H1 (cell line): Measurements from ENCODE around the gene MINDY3. TPM values are rescaled to one million over a fixed set of nuclear protein-coding genes. Genes with fewer than 3 reads are reported as not detected.

Source experiments
- CTCF ChIA-PET: fragments of 300-600 bp; sonication (Branson Sonifier 250); formaldehyde crosslinking; loops from one replicate; lab custom pipeline; 2021; ENCODE audit not compliant: partially characterized antibody; lab: Charles Lee
- POLR2A ChIA-PET: fragments of 300-600 bp; sonication (Branson Sonifier 250); formaldehyde crosslinking; loops from one replicate; lab custom pipeline; 2021; ENCODE audit warnings: inconsistent platforms; ENCODE audit not compliant: partially characterized antibody; lab: Charles Lee
- DNase-seq, 2 experiments: peaks; one replicate each; pipeline versions ENCODE4 v3.0.0 to v3.0.0-alpha.2; 2010 to 2022; ENCODE audit warnings: low spot score in 2 of 2, low read depth in 1 of 2, mixed read lengths in 1 of 2
- FAIRE-seq: peaks from 2 replicates; lab custom pipeline; 2011; peaks lifted over from hg19 to GRCh38; lab: Jason Lieb, UNC
- H2AFZ ChIP-seq: 2 replicates; pipeline ENCODE4 v1.8.1; 2012; ENCODE audit warnings: low read length, inconsistent platforms
- H2AK5ac ChIP-seq: 2 replicates; pipeline ENCODE4 v1.6.1; 2013; ENCODE audit warnings: low read depth, low read length
- H2BK120ac ChIP-seq: replicated peaks from 2 replicates; pipeline ENCODE3; 2013; ENCODE audit warnings: low read depth, low read length, inconsistent platforms
- H2BK12ac ChIP-seq: 2 replicates; pipeline ENCODE4 v1.6.1; 2013; ENCODE audit warnings: low read depth, low read length
- H2BK15ac ChIP-seq: 2 replicates; pipeline ENCODE4 v1.6.1; 2013; ENCODE audit warnings: low read length
- H2BK20ac ChIP-seq: 2 replicates; pipeline ENCODE4 v1.6.1; 2013; ENCODE audit warnings: low read length
- H2BK5ac ChIP-seq: 2 replicates; pipeline ENCODE4 v1.6.1; 2013; ENCODE audit warnings: low read depth, low read length
- H3K14ac ChIP-seq: 2 replicates; pipeline ENCODE4 v1.6.1; 2013; ENCODE audit warnings: inconsistent platforms; ENCODE audit not compliant: insufficient read length
- H3K18ac ChIP-seq: 2 replicates; pipeline ENCODE4 v1.6.1; 2013; ENCODE audit warnings: low read length; ENCODE audit errors: extremely low read depth
- H3K23ac ChIP-seq: 2 replicates; pipeline ENCODE4 v1.6.1; 2013; ENCODE audit warnings: inconsistent platforms; ENCODE audit not compliant: insufficient read length
- H3K23me2 ChIP-seq: 2 replicates; pipeline ENCODE4 v1.6.1; 2013; ENCODE audit warnings: low read depth, low read length
- H3K27ac ChIP-seq: 2 replicates; pipeline ENCODE4 v1.6.1; 2011; ENCODE audit warnings: low read depth, low read length, inconsistent platforms
- H3K27me3 ChIP-seq, 4 experiments: replicated peaks in 1 of 4; 1 replicate in 1 of 4; 2 replicates in 3 of 4; pipeline versions ENCODE4 v1.6.1 to v1.8.1; 2011 to 2013; ENCODE audit warnings: low read length in 3 of 4, mild to moderate bottlenecking in 3 of 4, inconsistent platforms in 2 of 4, mixed read lengths in 2 of 4, moderate library complexity in 1 of 4; ENCODE audit not compliant: control insufficient read depth in 3 of 4, insufficient read depth in 3 of 4; ENCODE audit errors: extremely low read depth in 1 of 4
- H3K36me3 ChIP-seq, 4 experiments: 2 replicates each; pipeline versions ENCODE4 v1.6.1 to v1.8.1; 2011 to 2013; ENCODE audit warnings: mild to moderate bottlenecking in 4 of 4, low read length in 3 of 4, moderate library complexity in 2 of 4, control low read depth in 1 of 4, inconsistent platforms in 1 of 4; ENCODE audit not compliant: insufficient read depth in 4 of 4, control insufficient read depth in 2 of 4
- H3K4ac ChIP-seq: replicated peaks from 2 replicates; pipeline ENCODE3; 2013; ENCODE audit warnings: low read length, low read depth, mixed read lengths, inconsistent platforms; ENCODE audit not compliant: insufficient read length
- H3K4me1 ChIP-seq, 4 experiments: replicated peaks in 1 of 4; 1 replicate in 1 of 4; 2 replicates in 3 of 4; pipeline versions ENCODE4 v1.6.1 to v1.8.1; 2011 to 2013; ENCODE audit warnings: low read length in 3 of 4, inconsistent platforms in 2 of 4, mixed read lengths in 1 of 4; ENCODE audit not compliant: insufficient read depth in 4 of 4, control insufficient read depth in 3 of 4
- H3K4me2 ChIP-seq, 2 experiments: 2 replicates each; pipeline versions ENCODE4 v1.6.1 to v1.8.1; 2011 to 2013; ENCODE audit warnings: low read depth in 2 of 2, low read length in 2 of 2, control low read depth in 1 of 2, inconsistent platforms in 1 of 2, mild to moderate bottlenecking in 1 of 2; ENCODE audit not compliant: insufficient read depth in 1 of 2
- H3K4me3 ChIP-seq, 4 experiments: fragments of 200-600, 300-600 bp in 1 of 4; sonication (generic), shearing (Covaris generic), sonication (Bioruptor Twin) in 1 of 4; 2 replicates each; pipeline versions ENCODE4 v1.5.1 to v1.8.1; 2011 to 2016; ENCODE audit warnings: low read length in 4 of 4, low read depth in 3 of 4, control low read depth in 2 of 4, inconsistent platforms in 2 of 4, mild to moderate bottlenecking in 2 of 4, mixed read lengths in 1 of 4, moderate library complexity in 1 of 4; ENCODE audit not compliant: insufficient read depth in 2 of 4; ENCODE audit errors: extremely low read depth in 1 of 4
- H3K56ac ChIP-seq: replicated peaks from 2 replicates; pipeline ENCODE3; 2013; ENCODE audit warnings: low read depth, mild to moderate bottlenecking, mixed read lengths, low read length, inconsistent platforms; ENCODE audit not compliant: insufficient read length
- H3K79me1 ChIP-seq: 2 replicates; pipeline ENCODE4 v1.6.1; 2013; ENCODE audit warnings: low read depth, low read length, control low read depth
- H3K79me2 ChIP-seq, 2 experiments: 2 replicates each; pipeline versions ENCODE4 v1.6.1 to v1.8.1; 2012 to 2013; ENCODE audit warnings: low read length in 2 of 2, mild to moderate bottlenecking in 2 of 2, inconsistent platforms in 1 of 2; ENCODE audit not compliant: insufficient read depth in 2 of 2, control insufficient read depth in 1 of 2
- H3K9ac ChIP-seq, 4 experiments: replicated peaks in 1 of 4; 1 replicate in 1 of 4; 2 replicates in 3 of 4; pipeline versions ENCODE4 v1.6.1 to v1.8.1; 2011 to 2013; ENCODE audit warnings: low read depth in 3 of 4, low read length in 3 of 4, control low read depth in 2 of 4, mild to moderate bottlenecking in 2 of 4, moderate library complexity in 2 of 4, inconsistent platforms in 1 of 4; ENCODE audit errors: extremely low read depth in 1 of 4
- H3K9me3 ChIP-seq, 2 experiments: 2 replicates each; pipeline versions ENCODE4 v1.6.1 to v1.8.1; 2012 to 2013; ENCODE audit warnings: mild to moderate bottlenecking in 2 of 2, moderate library complexity in 2 of 2, control low read depth in 1 of 2, inconsistent platforms in 1 of 2, low read depth in 1 of 2, low read length in 1 of 2, mixed read lengths in 1 of 2; ENCODE audit not compliant: insufficient read depth in 2 of 2
- H4K20me1 ChIP-seq, 2 experiments: replicated peaks in 1 of 2; 2 replicates each; pipeline versions ENCODE3 to v1.8.1; 2011 to 2013; ENCODE audit warnings: inconsistent platforms in 2 of 2, low read length in 2 of 2, mild to moderate bottlenecking in 1 of 2; ENCODE audit not compliant: insufficient read depth in 2 of 2, control insufficient read depth in 1 of 2
- H4K5ac ChIP-seq: 2 replicates; pipeline ENCODE4 v1.6.1; 2013; ENCODE audit warnings: low read length, low read depth, mixed read lengths, inconsistent platforms; ENCODE audit not compliant: insufficient read length
- H4K8ac ChIP-seq: 2 replicates; pipeline ENCODE4 v1.8.0; 2013; ENCODE audit warnings: mild to moderate bottlenecking, moderate library complexity, low read length, inconsistent platforms; ENCODE audit not compliant: insufficient read depth; ENCODE audit errors: extremely low read depth
- H4K91ac ChIP-seq: replicated peaks from 2 replicates; pipeline ENCODE3; 2013; ENCODE audit warnings: low read length, mixed read lengths, inconsistent platforms; ENCODE audit not compliant: insufficient read length
- EGR1 ChIP-seq: IDR thresholded peaks from 2 replicates; pipeline ENCODE4 v1.6.1; 2011; ENCODE audit warnings: low read depth, low read length, borderline replicate concordance
- RFX5 ChIP-seq: IDR thresholded peaks from 2 replicates; pipeline ENCODE4 v1.6.1; 2011; ENCODE audit warnings: low read depth, low read length, improper control_type of control experiment, borderline replicate concordance
- WGBS, 2 experiments: shearing (Covaris generic) in 1 of 2; methylation state at CpG; one replicate each; pipeline versions ENCODE4 v1.1.6 to v1.1.7; 2013 to 2015; ENCODE audit warnings: low lambda C conversion rate in 2 of 2, mixed read lengths in 2 of 2, inconsistent platforms in 1 of 2, low coverage in 1 of 2, missing lambda C conversion rate in 1 of 2; ENCODE audit not compliant: insufficient replicate concordance in 2 of 2, insufficient coverage in 1 of 2, insufficient read length in 1 of 2; ENCODE audit errors: extremely low coverage in 1 of 2, missing lambda C conversion rate in 1 of 2; 5-methylcytosine and 5-hydroxymethylcytosine counted together
- polyA plus RNA-seq, 7 experiments: library from polyadenylated mRNA; depleted of rRNA in 3 of 7; stranded (reverse) in 5 of 7; unstranded in 2 of 7; fragments of >200 nt in 5 of 7; fragments of 200-250 nt in 2 of 7; gene quantifications; 1 replicate in 5 of 7; 2 replicates in 1 of 7; 4 replicates in 1 of 7; pipeline versions ENCODE4 v1.2.1 to v1.2.3, GENCODE V29; 2011 to 2013; ENCODE audit warnings: missing spikeins in 2 of 7, mixed read lengths in 2 of 7
- total RNA-seq: library from RNA; stranded (reverse); fragmentation: NEBNext Ultra II Directional; extraction: Animal tissue kit (Norgen Biotek cat#: 25700); gene quantifications from 2 replicates; pipeline ENCODE4 v1.2.1, GENCODE V29; 2021

The MINDY3 gene
- total and polyA plus RNA-seq, 2 of the 8 experiments (the other 6 are each of a cell fraction or from before 2014, with no cell fraction given) = 4.6 to 13.6 TPM

DNA sequence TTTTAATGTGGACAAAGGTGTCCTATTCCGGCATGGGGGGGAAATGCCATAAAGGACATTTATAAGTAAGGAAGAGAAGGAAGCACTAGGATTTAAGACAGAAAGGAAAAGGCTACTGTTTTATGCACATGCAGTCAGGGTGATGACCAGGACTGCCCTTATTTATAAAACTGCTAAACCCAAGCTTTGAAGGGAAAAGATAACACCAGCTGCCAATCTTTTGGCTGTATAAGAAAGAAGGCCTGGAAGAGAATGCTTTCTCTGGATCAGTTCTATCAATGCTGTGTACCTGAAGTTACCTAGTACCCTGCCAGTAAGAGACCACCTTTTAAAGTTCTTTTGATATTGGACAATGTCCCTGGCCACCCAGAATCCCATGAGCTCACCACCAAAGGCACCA, 59.2 kb downstream of the MINDY3 start:
- no peak overlapping the region for H3K18ac ChIP-seq
- no peak overlapping the region for H3K4ac ChIP-seq
- H3K9me3 ChIP-seq = no peaks in the 10 kb centered on the region
- H4K8ac ChIP-seq = no peak overlapping the region
- no peaks in the 10 kb centered on the region for H3K79me1 ChIP-seq
- H3K4me3 ChIP-seq = no peak overlapping the region
- POLR2A ChIA-PET = no interaction called here
- no peak overlapping the region for H2AFZ ChIP-seq
- no peaks in the 10 kb centered on the region; a peak in 1 of 7 replicates for H3K4me1 ChIP-seq
- no peaks in the 10 kb centered on the region for H3K27me3 ChIP-seq
- no peak overlapping the region for H3K23ac ChIP-seq
- 83% methylated on average over 1 of the region's 1 CpG; no CpG with 5 or more reads in 1 of the 2 experiments for WGBS, 2 experiments
- DNase-seq (no peak), FAIRE-seq (no peak)
- H4K91ac ChIP-seq = no peak overlapping the region
- no peak overlapping the region for H2BK12ac ChIP-seq
- no peaks in the 10 kb centered on the region for H3K79me2 ChIP-seq
- no peak overlapping the region for H2BK5ac ChIP-seq
- H3K36me3 ChIP-seq = no peaks in the 10 kb centered on the region
- no peak overlapping the region for H2BK120ac ChIP-seq
- H3K14ac ChIP-seq = no peak overlapping the region
- H3K27ac ChIP-seq = no peak overlapping the region
- H3K23me2 ChIP-seq = no peaks in the 10 kb centered on the region
- no peak overlapping the region for H2BK15ac ChIP-seq
- H2BK20ac ChIP-seq = no peak overlapping the region
- H3K9ac ChIP-seq = no peak overlapping the region
- TF ChIP-seq RFX5 = no peak
- no peak for TF ChIP-seq EGR1
- CTCF ChIA-PET = interaction anchor here (1.1 kb wide), 1 partner anchor 8 kb away, joined by 4 read pairs; no protein-coding TSS in a partner anchor
- H2AK5ac ChIP-seq = no peak overlapping the region
- no peak overlapping the region for H3K56ac ChIP-seq
- H4K20me1 ChIP-seq = no peaks in the 10 kb centered on the region
- no peak overlapping the region for H4K5ac ChIP-seq
- no peak overlapping the region for H3K4me2 ChIP-seq
